NCI-H2227 treated with DMSO at 0.1 percent for 48 hours (cell line): Measurements from ENCODE around the gene NATD1.
A peak's percentile ranks its signal among the peaks of the same experiment; 100 is the strongest.
"Not testable (repeated sequence)": the region's sequence is repeated elsewhere in the genome, so short reads cannot be mapped to it uniquely, and the experiment has no call there.

Experiments
- DNase-seq: peaks from one replicate; lab custom pipeline; 2025; lab: John Stamatoyannopoulos, UW

NATD1 gene

DNA sequence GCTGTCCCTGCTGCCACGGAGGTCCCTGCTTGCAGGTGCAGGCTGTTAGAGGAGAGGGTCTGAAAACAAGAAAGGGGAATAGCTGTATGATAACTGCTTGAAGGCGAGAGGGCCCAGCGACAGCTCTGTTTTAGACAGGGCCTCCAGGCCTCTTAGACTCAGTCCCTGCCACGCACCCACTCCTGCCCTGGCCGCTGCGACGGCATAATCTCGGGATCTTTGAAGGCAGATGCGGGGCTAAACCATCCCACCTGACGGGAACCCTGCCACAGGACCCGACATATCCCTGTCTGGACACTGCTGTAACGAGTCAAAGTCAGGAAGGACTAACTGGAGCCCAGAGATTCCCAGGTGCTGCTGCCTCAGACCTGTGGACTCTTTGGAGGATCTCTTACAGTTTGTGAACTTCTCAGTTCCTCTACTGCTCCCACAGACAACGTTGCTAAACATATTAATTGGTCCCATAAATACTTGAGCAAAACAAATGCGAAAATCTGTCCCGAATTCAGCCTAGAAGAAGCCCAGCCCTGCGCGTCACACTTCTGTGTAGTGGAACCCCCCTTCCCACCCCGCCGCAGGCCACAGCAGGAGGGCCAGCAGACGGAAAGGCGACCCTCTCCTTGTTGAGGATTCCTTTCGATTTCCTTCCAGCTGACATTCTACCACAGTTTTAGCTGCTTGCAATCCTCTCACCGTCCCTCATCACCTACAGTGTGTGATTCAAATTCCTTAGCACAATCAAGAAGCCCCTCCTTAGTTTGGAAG, 38.3 kb downstream of the NATD1 start:
- no peak for DNase-seq

GRCh38 chr17:21214015-21214776, 39.0 kb downstream of the NATD1 start, which contains the start of gene TMEM11:
TMEM11 (minus strand) TSS chr17:21214161; CDS start chr17:21214152, 9 bp downstream.
- peak; percentile 81 for DNase-seq

DNA sequence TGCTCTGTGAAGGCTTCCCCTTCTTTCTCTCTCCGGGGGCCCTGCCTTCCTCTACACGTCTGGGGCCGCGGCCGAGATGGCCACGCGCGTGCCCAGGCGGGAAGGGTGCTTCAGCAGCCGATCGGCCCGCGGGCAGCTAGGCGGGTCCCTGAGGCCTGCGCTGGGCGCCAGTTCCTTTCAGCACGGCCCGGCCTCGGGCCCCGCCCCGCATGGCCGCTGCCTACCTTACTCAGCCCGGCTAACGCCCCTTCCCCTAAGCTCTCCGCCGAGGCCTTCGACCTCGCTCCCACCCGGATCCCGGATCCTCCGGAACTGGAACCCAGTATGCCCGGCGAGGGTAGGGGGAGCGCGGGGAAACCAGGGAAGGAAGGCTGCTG, 39.6 kb downstream of the NATD1 start:
- DNase-seq: no peak

DNA sequence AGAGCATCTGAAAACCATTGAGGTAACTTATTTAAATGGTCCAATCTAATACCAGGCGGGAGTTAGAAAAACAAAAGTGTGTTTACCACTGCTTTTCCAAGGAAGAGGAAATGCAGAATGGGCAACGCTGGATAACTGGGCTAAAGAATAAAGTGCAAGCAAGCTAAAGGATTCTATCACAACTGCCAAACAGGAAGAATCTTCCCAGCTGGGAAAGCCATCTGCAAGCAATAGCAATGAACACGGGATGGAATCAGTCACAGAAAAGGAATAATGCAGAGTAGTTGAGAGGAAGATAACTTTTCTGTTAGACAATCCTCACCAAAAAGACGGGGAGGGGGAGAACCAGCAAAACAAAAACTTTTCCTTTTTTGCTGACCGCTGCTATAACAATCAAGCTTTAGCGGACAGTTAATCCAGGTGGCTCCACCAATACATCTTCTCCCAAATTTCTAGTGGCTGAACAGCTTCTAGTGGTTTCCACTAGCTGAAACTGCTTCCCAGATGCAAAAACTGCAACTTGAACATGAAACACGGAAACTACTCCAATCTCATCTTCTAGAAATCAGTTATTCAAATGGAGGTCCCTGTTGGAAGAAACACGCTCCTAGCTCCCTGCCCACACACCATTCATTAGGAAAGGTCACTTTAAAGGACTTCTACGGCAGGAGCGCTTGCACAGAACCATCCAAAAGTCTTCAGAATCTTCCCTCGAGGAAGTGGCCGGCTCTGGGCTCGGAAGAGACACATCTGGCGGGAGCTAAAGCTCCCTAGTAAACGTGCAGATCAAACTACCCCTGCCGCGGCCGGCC, 40.2 kb downstream of the NATD1 start:
- DNase-seq: no peak

- no peak for DNase-seq
Measured at GRCh38 chr17:21211825-21212479, 41.3 kb downstream of the NATD1 start.

GRCh38 chr17:21210411-21211076, 42.7 kb downstream of the NATD1 start:
- no peak for DNase-seq

GRCh38 chr17:21209511-21210175, 43.6 kb downstream of the NATD1 start:
- DNase-seq: no peak

DNA sequence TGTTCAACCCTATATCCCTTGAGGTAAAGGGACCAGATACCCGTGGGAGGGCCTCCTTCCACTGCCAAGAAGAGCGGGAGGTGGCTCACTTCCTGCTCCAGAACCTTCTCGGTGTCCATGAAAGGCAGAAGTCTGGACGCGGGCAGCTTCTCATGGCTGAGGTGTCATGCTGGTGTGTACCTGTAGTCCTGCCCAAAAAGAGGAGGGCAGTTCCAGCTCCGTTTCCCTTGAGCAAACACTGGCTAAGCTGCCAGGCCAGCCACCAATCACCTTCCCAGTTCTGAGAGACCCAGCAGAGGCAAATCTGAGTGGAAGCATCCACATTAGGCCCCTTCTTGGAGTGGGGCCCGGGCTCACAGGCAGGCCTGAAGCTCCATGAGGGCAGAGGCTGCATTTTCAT, 44.9 kb downstream of the NATD1 start:
- DNase-seq: no peak

DNA sequence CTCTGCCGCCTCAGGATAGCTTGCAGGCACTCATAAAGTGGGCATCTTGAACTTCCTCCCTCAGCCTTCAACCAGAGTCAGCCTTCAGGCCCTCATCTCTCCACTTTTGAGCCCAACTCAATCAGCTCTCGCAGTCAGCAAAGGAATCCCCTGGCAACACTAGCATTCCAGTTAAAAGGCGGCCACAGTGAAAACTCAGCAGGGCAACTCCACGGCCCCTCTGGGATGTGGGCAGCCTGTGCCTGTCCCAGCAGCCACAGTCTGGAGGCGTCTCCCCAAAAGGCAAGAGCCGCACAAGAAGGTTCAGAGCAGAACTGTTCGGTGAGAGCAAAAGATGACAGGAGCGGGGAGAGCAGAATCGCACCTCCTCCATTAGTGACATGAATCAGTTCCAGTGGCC, 48.3 kb downstream of the NATD1 start:
- no peak for DNase-seq

DNA sequence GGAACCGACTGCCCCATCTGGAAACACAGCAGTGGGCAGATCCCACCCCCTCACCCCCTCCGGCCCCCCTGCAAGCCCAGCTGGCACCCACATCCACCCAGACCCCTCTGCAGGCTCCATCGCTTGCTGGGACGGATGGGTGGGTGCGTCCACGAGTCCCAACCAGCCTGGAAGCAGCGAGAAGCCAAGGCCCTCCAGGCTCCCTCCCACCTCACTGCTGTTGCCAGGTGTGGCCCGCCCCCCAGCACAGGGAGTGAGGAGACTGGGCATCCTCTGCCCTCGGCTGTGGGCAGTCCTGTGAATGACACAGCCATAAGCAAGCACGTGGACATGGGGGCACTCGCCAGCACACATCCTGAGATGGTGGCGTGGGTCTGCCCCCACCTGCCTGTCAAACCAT, 50.7 kb downstream of the NATD1 start:
- DNase-seq: no peak

DNA sequence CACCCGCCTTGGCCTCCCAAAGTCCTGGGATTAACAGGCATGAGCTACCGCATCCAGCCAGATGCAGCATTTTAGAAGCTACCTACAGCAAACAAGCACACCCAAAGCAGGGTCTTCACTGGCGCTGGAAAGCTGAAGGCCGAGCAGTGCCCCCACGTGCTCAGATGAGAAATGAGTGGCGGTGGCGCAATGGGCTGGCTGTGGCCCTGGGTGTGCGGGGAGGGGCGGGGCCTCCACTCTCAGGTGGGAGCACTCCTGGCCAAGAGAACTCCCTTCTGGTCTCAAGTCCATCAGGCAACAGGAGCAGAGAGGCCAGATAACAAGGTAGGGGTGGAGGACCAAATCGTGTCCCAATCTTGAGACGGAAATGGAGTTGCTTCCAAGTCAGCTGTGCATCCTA, 51.3 kb downstream of the NATD1 start:
- no peak for DNase-seq

DNA sequence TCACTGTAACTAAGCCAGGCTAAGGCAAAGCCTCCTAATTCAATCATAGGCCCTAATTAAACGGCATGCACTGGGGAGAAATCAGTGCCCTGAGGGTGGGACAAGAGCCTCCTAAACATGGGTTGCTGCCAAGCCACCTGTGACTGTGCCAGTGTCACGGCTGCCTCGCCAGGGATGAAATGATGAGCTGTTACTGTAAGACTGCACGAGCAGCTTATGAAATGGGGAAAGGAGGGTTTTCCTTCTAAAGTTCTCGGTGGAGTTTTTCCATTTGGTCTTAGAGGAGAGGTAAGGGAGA, 52.0 kb downstream of the NATD1 start:
- no peak for DNase-seq

- no peak for DNase-seq
Measured at GRCh38 chr17:21200590-21201297, 52.5 kb downstream of the NATD1 start.

DNA sequence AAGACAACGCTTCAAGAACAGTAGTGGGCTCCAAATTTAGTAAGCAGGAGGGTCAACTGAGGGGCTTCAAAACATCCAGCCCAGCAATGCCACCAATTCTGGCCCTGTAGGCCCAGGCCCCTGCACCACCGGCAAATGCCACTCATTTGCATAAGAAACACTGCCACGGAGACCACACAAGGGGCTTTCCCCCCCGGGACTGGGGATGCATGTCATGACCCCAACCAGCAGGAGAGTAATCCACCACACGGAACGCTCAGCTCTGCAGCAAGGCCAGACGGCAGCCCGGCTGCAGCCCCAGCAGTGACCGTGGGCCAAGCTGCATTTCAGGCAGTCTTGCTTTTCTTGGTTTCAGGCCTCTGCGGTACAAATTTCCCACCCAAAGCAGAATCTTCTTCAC, 53.4 kb downstream of the NATD1 start:
- no peak for DNase-seq

- DNase-seq: no peak
Measured at GRCh38 chr17:21199311-21199710, 53.9 kb downstream of the NATD1 start.

- DNase-seq: no peak
Measured at GRCh38 chr17:21198411-21198810, 54.8 kb downstream of the NATD1 start.

DNA sequence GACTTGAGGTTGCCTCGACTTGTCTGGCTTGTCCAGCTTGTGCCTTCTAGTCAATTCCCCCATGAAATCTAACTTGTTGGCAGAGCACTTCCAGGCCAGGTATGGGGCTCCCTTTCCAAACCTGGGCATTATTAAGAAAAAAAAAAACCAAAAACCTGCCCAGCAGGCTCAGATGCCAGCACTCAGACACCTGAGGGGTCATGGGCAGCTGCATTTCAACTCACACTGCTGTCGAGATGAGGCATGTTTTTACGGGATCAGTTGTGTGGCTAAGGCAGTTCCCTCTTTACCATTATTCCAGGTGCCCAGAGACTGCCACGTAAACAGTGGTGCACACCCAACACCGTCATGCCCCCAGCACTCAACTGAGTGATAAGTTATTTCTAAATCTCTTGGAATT, 57.1 kb downstream of the NATD1 start:
- DNase-seq: no peak

DNA sequence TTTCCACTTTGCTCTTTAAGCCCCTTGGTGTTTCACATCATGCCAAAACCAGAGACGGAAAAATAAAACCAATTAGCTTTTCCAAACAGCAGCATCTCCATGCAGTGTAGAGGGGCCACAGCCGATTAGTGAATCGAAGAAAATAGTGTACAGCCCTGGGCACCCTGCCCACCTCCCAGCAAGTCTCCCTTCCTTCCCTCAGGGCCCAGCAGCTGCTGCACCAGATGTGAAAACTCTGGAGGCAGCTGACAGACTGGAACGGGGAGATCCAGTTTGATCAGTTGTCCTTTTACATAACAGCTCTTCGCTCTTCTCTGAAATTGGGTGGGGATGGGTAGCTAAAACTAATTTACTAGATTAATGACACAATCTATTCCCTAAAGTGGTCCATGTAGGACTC, 58.5 kb downstream of the NATD1 start:
- no peak for DNase-seq

DNA sequence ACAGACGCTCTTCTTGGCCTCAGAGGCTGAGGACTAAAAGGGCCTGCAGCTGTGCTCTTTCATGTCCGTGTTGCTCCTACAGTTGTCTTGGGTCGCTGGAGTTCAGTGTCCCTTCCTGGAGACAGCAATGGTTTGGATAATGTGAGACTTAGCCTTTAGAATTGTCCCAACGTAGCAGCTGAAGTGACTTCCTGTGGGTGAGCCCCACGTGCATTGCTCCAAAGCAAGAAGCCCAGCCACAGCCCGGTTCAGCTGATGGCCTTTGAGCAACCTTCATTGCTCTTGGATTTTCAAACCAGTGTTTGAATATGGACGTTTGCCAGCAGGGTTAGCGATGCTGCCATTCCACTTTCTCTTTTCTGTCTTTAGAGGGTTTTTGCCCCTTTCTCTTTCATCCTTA, 59.0 kb downstream of the NATD1 start:
- no peak for DNase-seq

DNA sequence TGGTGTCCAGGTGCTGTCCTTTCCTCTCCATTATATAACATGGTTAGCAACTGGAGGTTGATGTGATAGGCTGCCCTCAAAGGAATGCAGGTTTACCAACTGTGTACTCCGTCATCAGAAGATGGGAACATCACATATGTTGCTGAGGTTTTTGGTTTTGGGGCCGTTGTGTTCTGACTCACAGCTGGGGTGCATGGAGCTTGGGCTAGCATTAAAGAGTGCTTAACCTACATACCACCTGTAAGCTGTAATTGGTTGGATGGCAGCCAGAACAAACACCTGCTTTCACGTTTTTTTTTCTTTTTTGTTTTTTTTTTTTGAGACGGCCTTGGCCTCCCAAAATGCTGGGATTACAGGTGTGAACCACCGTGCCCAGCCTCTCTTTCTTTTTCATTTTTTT, 60.2 kb downstream of the NATD1 start:
- no peak for DNase-seq

DNA sequence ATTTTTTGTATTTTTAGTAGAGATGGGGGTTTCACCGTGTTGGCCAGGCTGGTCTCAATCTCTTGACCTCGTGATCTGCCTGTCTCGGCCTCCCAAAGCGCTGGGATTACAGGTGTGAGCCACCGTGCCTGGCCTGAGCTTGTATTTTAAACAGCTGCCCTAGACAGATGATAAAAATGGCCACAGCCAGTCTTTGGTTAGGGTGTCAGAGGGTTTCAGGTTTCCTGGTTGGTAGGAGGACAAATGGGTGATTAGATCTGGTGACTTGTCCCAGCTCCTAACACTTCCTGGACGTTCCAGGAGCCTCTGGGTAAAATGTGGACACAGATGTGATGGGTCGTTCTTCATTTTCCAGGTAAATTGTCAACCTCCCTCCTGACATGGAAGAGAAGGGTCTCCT, 60.8 kb downstream of the NATD1 start:
- DNase-seq: not testable (repeated sequence)
